HepG2 (cell line): ENCODE measurements around the gene DPP6. TPM values are rescaled to one million over a fixed set of nuclear protein-coding genes. Genes with fewer than 3 reads are reported as not detected.
A peak's percentile ranks its signal among the peaks of the same experiment; 100 is the strongest.
"Not testable (repeated sequence)": the region's sequence is repeated elsewhere in the genome, so short reads cannot be mapped to it uniquely, and the experiment has no call there.

Experiments used
- ATAC-seq: fragments of 200-7000 bp; cut with Tn5 transposase; 3 replicates; pipeline ENCODE4 v1.9.1; 2020; ENCODE audit warnings: mild to moderate bottlenecking, moderate library complexity
- BruUV-seq: library from RNA; stranded (reverse); fragments of 400-500 nt; replicated peaks from 2 replicates; lab custom pipeline; 2021; lab: Mats Ljungman, UMichigan
- CTCF ChIA-PET: fragments of 300-600 bp; formaldehyde crosslinking; extraction: SDS; loops from one replicate; lab custom pipeline; 2021; ENCODE audit warnings: low total read pairs, inconsistent platforms, low intra/inter-chr PET ratio; lab: Yijun Ruan, JAX
- POLR2A ChIA-PET: fragments of 350-600 bp; sonication (Branson Sonifier 250); formaldehyde crosslinking; loops from one replicate; lab custom pipeline; 2020; ENCODE audit warnings: antibody characterized with exemption, inconsistent platforms; lab: Yijun Ruan, JAX
- DNase-seq: peaks from one replicate; pipeline ENCODE4 v3.0.0-alpha.2; 2015; ENCODE audit warnings: low spot score
- FAIRE-seq: peaks from 3 replicates; lab custom pipeline; 2011; peaks lifted over from hg19 to GRCh38; lab: Jason Lieb, UNC
- H2AFZ ChIP-seq: one replicate; pipeline ENCODE4 v1.6.1; 2011; ENCODE audit warnings: low read length, inconsistent platforms
- H3K27ac ChIP-seq: fragments of 300-600 bp; 3 replicates; pipeline ENCODE4 v1.8.0; 2011; ENCODE audit warnings: mixed run types, mild to moderate bottlenecking, mixed read lengths, low read length, inconsistent platforms; ENCODE audit not compliant: insufficient read depth; ENCODE audit errors: extremely low read length
- H3K27me3 ChIP-seq, 2 experiments: fragments of 200-600 bp in 1 of 2; 2 replicates in 1 of 2; 3 replicates in 1 of 2; pipeline versions ENCODE4 v1.6.0 to v1.8.0; 2011; ENCODE audit warnings: low read length in 2 of 2, mild to moderate bottlenecking in 2 of 2, moderate library complexity in 2 of 2, inconsistent platforms in 1 of 2; ENCODE audit not compliant: insufficient read depth in 2 of 2, control insufficient read depth in 1 of 2
- H3K36me3 ChIP-seq, 2 experiments: fragments of 200-600 bp in 1 of 2; replicated peaks in 1 of 2; 2 replicates in 1 of 2; 3 replicates in 1 of 2; pipeline versions ENCODE4 v1.5.1 to v1.8.0; 2011; ENCODE audit warnings: low read length in 2 of 2, inconsistent platforms in 1 of 2; ENCODE audit not compliant: insufficient read depth in 2 of 2, control insufficient read depth in 1 of 2
- H3K4me1 ChIP-seq: 2 replicates; pipeline ENCODE4 v1.5.1; 2012; ENCODE audit warnings: low read length, inconsistent platforms; ENCODE audit not compliant: insufficient read depth
- H3K4me2 ChIP-seq: 2 replicates; pipeline ENCODE4 v1.6.0; 2011; ENCODE audit warnings: low read depth, low read length, inconsistent platforms
- H3K4me3 ChIP-seq, 3 experiments: fragments of 200-600 bp in 1 of 3; sonication (generic), shearing (Covaris generic) in 1 of 3; replicated peaks in 1 of 3; 2 replicates each; pipeline ENCODE4 v1.5.1; 2011 to 2016; ENCODE audit warnings: low read length in 3 of 3, inconsistent platforms in 2 of 3, low read depth in 2 of 3, mild to moderate bottlenecking in 2 of 3, control low read depth in 1 of 3, mixed read lengths in 1 of 3; ENCODE audit not compliant: insufficient read depth in 1 of 3
- H3K79me2 ChIP-seq: one replicate; pipeline ENCODE4 v1.6.1; 2011; ENCODE audit warnings: low read length, inconsistent platforms; ENCODE audit not compliant: insufficient read depth
- H3K9ac ChIP-seq: 2 replicates; pipeline ENCODE4 v1.6.0; 2011; ENCODE audit warnings: mild to moderate bottlenecking, low read depth, low read length, inconsistent platforms; ENCODE audit not compliant: insufficient read depth
- H3K9me3 ChIP-seq: 2 replicates; pipeline ENCODE4 v1.5.1; 2012; ENCODE audit warnings: mild to moderate bottlenecking, low read length
- H4K20me1 ChIP-seq: 2 replicates; pipeline ENCODE4 v1.6.0; 2011; ENCODE audit warnings: inconsistent platforms, mild to moderate bottlenecking, low read length, moderate library complexity; ENCODE audit not compliant: insufficient read depth
- WGBS: methylation state at CpG from one replicate; pipeline ENCODE4 v1.1.6; 2017; ENCODE audit warnings: low lambda C conversion rate; 5-methylcytosine and 5-hydroxymethylcytosine counted together
- in situ Hi-C: cut with HindIII; loops from 2 replicates; pipeline ENCODE4 v1.10.0; 2017; ENCODE audit warnings: low pct_unique_long_range_greater_than_20kb; ENCODE audit not compliant: extremely low pct_ligation_motif_present
- intact Hi-C: fragments of 100-400 bp; cut with micrococcal nuclease; formaldehyde crosslinking; loops from one replicate; pipeline ENCODE4 v1.10.0; 2022; ENCODE audit not compliant: unreplicated experiment
- polyA plus RNA-seq, 8 experiments: library from polyadenylated mRNA; depleted of rRNA in 3 of 8; stranded (reverse) in 7 of 8; unstranded in 1 of 8; fragments of >200 nt; fragmentation: Illumina TruSeq in 4 of 8; extraction: Trizol in 4 of 8; gene quantifications; 2 replicates each; pipeline versions ENCODE4 v1.2.1 to v1.2.3, GENCODE V29; 2011 to 2016; ENCODE audit warnings: low read depth in 4 of 8, missing spikeins in 1 of 8, mixed read lengths in 1 of 8; ENCODE audit not compliant: insufficient read depth in 1 of 8
- total RNA-seq, 5 experiments: library from RNA; depleted of rRNA; stranded (reverse); fragments of >200 nt; fragmentation: Illumina TruSeq; extraction: Trizol; gene quantifications; 2 replicates each; pipeline ENCODE4 v1.2.3, GENCODE V29; 2016; ENCODE audit warnings: low read depth in 1 of 5

DPP6 gene
- total and polyA plus RNA-seq, 2 of the 13 experiments (the other 11 are each of a cell fraction or from before 2014, with no cell fraction given), result not detected

GRCh38 chr7:154012800-154013199 lies 39.4 kb upstream of the DPP6 start:
- H4K20me1 ChIP-seq, BruUV-seq, POLR2A ChIA-PET, H3K79me2 ChIP-seq, ATAC-seq, H3K9me3 ChIP-seq, intact Hi-C loops, H3K9ac ChIP-seq, CTCF ChIA-PET, H3K4me1 ChIP-seq, FAIRE-seq, H3K4me3 ChIP-seq, H3K27me3 ChIP-seq, DNase-seq, H2AFZ ChIP-seq, H3K4me2 ChIP-seq, H3K36me3 ChIP-seq, in situ Hi-C loops, H3K27ac ChIP-seq: not testable (repeated sequence)
- 13% methylated on average over 3 of the region's 3 CpGs for WGBS

DNA sequence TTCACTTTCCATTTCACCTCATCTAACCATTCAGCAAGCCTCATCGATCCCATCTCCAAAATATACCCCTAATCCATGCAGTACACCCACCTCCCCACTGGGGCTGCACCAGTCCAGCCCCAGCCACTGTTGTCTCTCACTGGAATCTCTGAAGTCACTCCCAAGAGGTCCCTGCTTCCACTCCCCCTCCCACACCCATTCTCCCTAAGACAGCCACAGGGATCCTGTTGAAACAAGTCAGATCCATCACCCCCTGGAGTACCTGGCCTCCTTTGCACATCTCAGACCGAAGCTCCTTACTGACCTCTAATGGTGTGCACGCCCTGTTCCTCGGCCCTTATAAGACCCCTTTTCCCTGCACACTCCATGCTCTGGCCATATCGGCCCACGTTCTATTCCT lies 36.6 kb upstream of the DPP6 start:
- DNase-seq, H3K36me3 ChIP-seq, H3K4me3 ChIP-seq, intact Hi-C loops, FAIRE-seq, H3K4me1 ChIP-seq, POLR2A ChIA-PET, BruUV-seq, H3K9ac ChIP-seq, H4K20me1 ChIP-seq, CTCF ChIA-PET, in situ Hi-C loops, H3K27ac ChIP-seq, H3K27me3 ChIP-seq, H3K79me2 ChIP-seq, H3K9me3 ChIP-seq, H3K4me2 ChIP-seq, H2AFZ ChIP-seq: not testable (repeated sequence)
- 40% methylated on average over 6 of the region's 6 CpGs for WGBS
- ATAC-seq, result peak; percentile 50; the same call in 2 of the 3 replicates

DNA sequence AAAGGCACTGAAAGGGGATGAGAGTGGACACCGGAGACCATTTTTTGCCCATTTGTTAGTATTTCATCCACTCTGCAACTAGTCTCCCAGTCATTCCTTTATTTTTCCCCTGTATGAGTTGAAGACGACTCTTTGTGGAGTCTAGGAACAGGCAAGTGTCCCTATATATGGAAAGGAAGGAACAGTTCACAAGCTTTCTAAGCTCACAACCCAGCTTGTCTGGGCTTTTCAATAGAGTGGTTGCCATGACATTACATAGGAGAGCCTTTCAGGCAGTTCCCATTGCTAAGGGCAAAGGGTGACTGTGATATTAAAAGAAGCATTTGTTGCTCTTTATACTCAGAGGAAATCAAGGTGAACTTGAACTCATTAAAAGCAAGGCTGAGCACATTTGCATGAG lies 33.8 kb upstream of the DPP6 start:
- FAIRE-seq, intact Hi-C loops, BruUV-seq, CTCF ChIA-PET, DNase-seq, H4K20me1 ChIP-seq, H3K79me2 ChIP-seq, in situ Hi-C loops, POLR2A ChIA-PET, H3K9ac ChIP-seq, H3K4me3 ChIP-seq, H3K4me2 ChIP-seq, H3K36me3 ChIP-seq, ATAC-seq, H2AFZ ChIP-seq, H3K27me3 ChIP-seq, H3K9me3 ChIP-seq, H3K4me1 ChIP-seq, H3K27ac ChIP-seq: not testable (repeated sequence)
- WGBS, result 5% methylated on average over 2 of the region's 2 CpGs

- 91% methylated on average over 2 of the region's 8 CpGs for WGBS
- H3K4me1 ChIP-seq, H3K27me3 ChIP-seq, FAIRE-seq, H3K9ac ChIP-seq, H3K36me3 ChIP-seq, DNase-seq, H2AFZ ChIP-seq, H3K9me3 ChIP-seq, intact Hi-C loops, H3K4me3 ChIP-seq, H4K20me1 ChIP-seq, POLR2A ChIA-PET, BruUV-seq, H3K27ac ChIP-seq, ATAC-seq, H3K79me2 ChIP-seq, CTCF ChIA-PET, in situ Hi-C loops, H3K4me2 ChIP-seq: not testable (repeated sequence)
Measured at GRCh38 chr7:154027805-154028204, 24.4 kb upstream of the DPP6 start.
